ENCODE data around the gene COASY.

Gene COASY

DNA sequence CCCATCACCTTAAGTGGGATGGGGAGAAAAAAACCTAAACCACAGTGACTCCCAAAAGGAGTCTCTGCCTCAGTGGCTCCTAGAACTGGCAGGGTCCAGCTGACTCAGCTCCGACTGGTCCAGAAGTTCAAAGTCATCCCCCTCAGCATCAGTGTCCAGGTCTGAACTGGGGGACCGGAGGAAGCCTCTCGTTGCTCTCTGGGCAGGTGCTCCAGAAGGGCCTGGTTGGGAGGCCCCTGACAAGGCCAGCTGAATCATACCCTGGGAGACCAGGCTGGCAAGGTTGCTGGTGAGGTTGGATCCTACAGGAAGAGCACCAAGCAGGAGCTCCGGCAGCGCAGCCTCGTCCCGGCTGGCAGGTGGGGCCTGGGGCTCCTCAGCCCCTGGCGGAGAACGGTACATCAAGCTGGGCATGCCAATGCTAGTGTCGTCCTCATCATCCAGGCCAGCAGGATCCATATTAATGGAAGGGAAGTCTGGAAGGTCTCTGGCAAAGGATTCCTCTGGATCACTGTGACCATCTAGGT is 19.9 kb downstream of the COASY start:
- H3K27me3 ChIP-seq (ENCODE audit: low read depth, low read length): no peaks in the 10 kb centered on the region
- no peak overlapping the region for H3K27ac ChIP-seq (ENCODE audit: low read length)
- H3K4me2 ChIP-seq (ENCODE audit: low read length): no peak overlapping the region
- peaks cover 58% of the 10 kb centered on the region for H3K36me3 ChIP-seq (replicated peaks; ENCODE audit: low read depth, low read length)
- TF ChIP-seq CTCF (IDR thresholded peaks at IDR 0.05; ENCODE audit: low read depth, low read length): no peak
- no peak for TF ChIP-seq EZH2phosphoT487 (IDR thresholded peaks at IDR 0.05; ENCODE audit: low read depth)
- no peaks in the 10 kb centered on the region for H3K9me3 ChIP-seq (ENCODE audit: insufficient read depth, low read length)
- peaks cover 24% of the 10 kb centered on the region for H3K79me2 ChIP-seq (ENCODE audit: low read length)
- H3K9ac ChIP-seq (ENCODE audit: low read length): no peak overlapping the region
- peaks cover 32% of the 10 kb centered on the region for H3K4me1 ChIP-seq (ENCODE audit: low read length)
- H2AFZ ChIP-seq (ENCODE audit: low read depth, low read length): no peak overlapping the region
- no peak overlapping the region for H3K4me3 ChIP-seq (ENCODE audit: low read length)
- no peaks in the 10 kb centered on the region for H4K20me1 ChIP-seq (ENCODE audit: insufficient read depth, low read length)

DNA sequence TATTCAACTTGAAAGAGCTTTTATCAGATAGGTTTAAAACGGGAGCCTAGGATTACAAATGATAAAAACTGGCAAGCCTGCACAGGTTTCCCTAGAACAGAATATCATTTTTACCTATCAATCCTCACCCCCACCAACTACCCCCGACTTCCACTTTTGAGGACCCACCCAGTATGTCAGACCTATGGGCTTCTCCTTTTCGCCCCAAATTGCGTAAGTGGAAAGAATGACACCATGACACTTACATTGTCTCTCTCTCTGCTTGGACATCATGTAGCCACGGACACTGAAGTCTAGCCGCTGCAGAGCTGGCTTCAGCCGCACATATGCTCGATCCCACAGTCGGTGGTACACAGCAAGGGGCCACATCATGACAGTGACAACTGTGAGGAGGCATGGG is 22.9 kb downstream of the COASY start:
- H3K9me3 ChIP-seq (ENCODE audit: insufficient read depth, low read length): no peaks in the 10 kb centered on the region
- no peak overlapping the region for H3K4me3 ChIP-seq (ENCODE audit: low read length)
- no peak overlapping the region for H3K27ac ChIP-seq (ENCODE audit: low read length)
- no peak for TF ChIP-seq CTCF (IDR thresholded peaks at IDR 0.05; ENCODE audit: low read depth, low read length)
- TF ChIP-seq EZH2phosphoT487 (IDR thresholded peaks at IDR 0.05; ENCODE audit: low read depth): no peak
- H3K4me2 ChIP-seq (ENCODE audit: low read length): no peak overlapping the region
- no peaks in the 10 kb centered on the region for H4K20me1 ChIP-seq (ENCODE audit: insufficient read depth, low read length)
- H2AFZ ChIP-seq (ENCODE audit: low read depth, low read length): no peak overlapping the region
- H3K9ac ChIP-seq (ENCODE audit: low read length): no peak overlapping the region
- no peaks in the 10 kb centered on the region for H3K79me2 ChIP-seq (ENCODE audit: low read length)
- H3K36me3 ChIP-seq (replicated peaks; ENCODE audit: low read depth, low read length): peaks cover 56% of the 10 kb centered on the region
- no peaks in the 10 kb centered on the region for H3K27me3 ChIP-seq (ENCODE audit: low read depth, low read length)
- peaks cover 29% of the 10 kb centered on the region for H3K4me1 ChIP-seq (ENCODE audit: low read length)

- no peaks in the 10 kb centered on the region for H3K9me3 ChIP-seq (ENCODE audit: insufficient read depth, low read length)
- no peak overlapping the region for H3K4me2 ChIP-seq (ENCODE audit: low read length)
- peak overlapping the region; percentile 92; the same call in 1 of the 2 replicates for H3K27ac ChIP-seq (ENCODE audit: low read length)
- H3K79me2 ChIP-seq (ENCODE audit: low read length): no peaks in the 10 kb centered on the region
- H4K20me1 ChIP-seq (ENCODE audit: insufficient read depth, low read length): no peaks in the 10 kb centered on the region
- H2AFZ ChIP-seq (ENCODE audit: low read depth, low read length): no peak overlapping the region
- peaks cover 28% of the 10 kb centered on the region for H3K4me1 ChIP-seq (ENCODE audit: low read length)
- H3K4me3 ChIP-seq (ENCODE audit: low read length): no peak overlapping the region
- peaks cover 52% of the 10 kb centered on the region for H3K36me3 ChIP-seq (replicated peaks; ENCODE audit: low read depth, low read length)
- no peak overlapping the region for H3K9ac ChIP-seq (ENCODE audit: low read length)
- H3K27me3 ChIP-seq (ENCODE audit: low read depth, low read length): no peaks in the 10 kb centered on the region
- no peak for TF ChIP-seq CTCF (IDR thresholded peaks at IDR 0.05; ENCODE audit: low read depth, low read length)
- no peak for TF ChIP-seq EZH2phosphoT487 (IDR thresholded peaks at IDR 0.05; ENCODE audit: low read depth)
Observed at GRCh38 chr17:42585353-42585752, 23.4 kb downstream of the COASY start.

- no peak for TF ChIP-seq CTCF (IDR thresholded peaks at IDR 0.05; ENCODE audit: low read depth, low read length)
- TF ChIP-seq EZH2phosphoT487 (IDR thresholded peaks at IDR 0.05; ENCODE audit: low read depth): no peak
- no peaks in the 10 kb centered on the region for H3K79me2 ChIP-seq (ENCODE audit: low read length)
- H3K9ac ChIP-seq (ENCODE audit: low read length): peak overlapping the region; percentile 58
- no peaks in the 10 kb centered on the region for H3K27me3 ChIP-seq (ENCODE audit: low read depth, low read length)
- no peaks in the 10 kb centered on the region for H3K9me3 ChIP-seq (ENCODE audit: insufficient read depth, low read length)
- H2AFZ ChIP-seq (ENCODE audit: low read depth, low read length): no peak overlapping the region
- peaks cover 48% of the 10 kb centered on the region for H3K36me3 ChIP-seq (replicated peaks; ENCODE audit: low read depth, low read length)
- H3K4me1 ChIP-seq (ENCODE audit: low read length): peaks cover 28% of the 10 kb centered on the region
- H3K4me2 ChIP-seq (ENCODE audit: low read length): peak overlapping the region; percentile 96
- peak overlapping the region; percentile 92 for H3K27ac ChIP-seq (ENCODE audit: low read length)
- no peaks in the 10 kb centered on the region for H4K20me1 ChIP-seq (ENCODE audit: insufficient read depth, low read length)
- peak overlapping the region; percentile 56 for H3K4me3 ChIP-seq (ENCODE audit: low read length)
Observed at GRCh38 chr17:42586514-42587230, 24.7 kb downstream of the COASY start.

All from OCI-LY3 (cell line).